ENCODE data around the gene SBSN. TPM values are rescaled to one million over a fixed set of nuclear protein-coding genes. Genes with fewer than 3 reads are reported as not detected.

Gene SBSN
- total RNA-seq, 1 donor: 4.7 TPM

GRCh38 chr19:35534803-35535480, 6.8 kb upstream of the SBSN start:
- Histone ChIP-seq H3K9me3 (ENCODE audit: low read depth, low read length) (no peaks in the 10 kb centered on the region), H3K27ac (ENCODE audit: low read depth, low read length) (no peak overlapping the region), H3K4me1 (ENCODE audit: insufficient read depth, low read length) (peaks cover 4% of the 10 kb centered on the region), H3K4me3 (ENCODE audit: insufficient read depth, low read length) (no peak overlapping the region), H4K20me1 (ENCODE audit: insufficient read depth, low read length) (no peaks in the 10 kb centered on the region), H3K36me3 (ENCODE audit: insufficient read depth, low read length) (no peaks in the 10 kb centered on the region), H2AFZ (ENCODE audit: low read length) (no peak overlapping the region), H3K27me3 (ENCODE audit: insufficient read depth, low read length) (peaks cover 10% of the 10 kb centered on the region), H3K79me2 (ENCODE audit: insufficient read depth, low read length) (no peaks in the 10 kb centered on the region), H3K4me2 (ENCODE audit: insufficient read depth, low read length) (no peak overlapping the region)
- DNase-seq (ENCODE audit: insufficient read length, low spot score, missing footprints): peak; percentile 74
- TF ChIP-seq, protein P1, sequence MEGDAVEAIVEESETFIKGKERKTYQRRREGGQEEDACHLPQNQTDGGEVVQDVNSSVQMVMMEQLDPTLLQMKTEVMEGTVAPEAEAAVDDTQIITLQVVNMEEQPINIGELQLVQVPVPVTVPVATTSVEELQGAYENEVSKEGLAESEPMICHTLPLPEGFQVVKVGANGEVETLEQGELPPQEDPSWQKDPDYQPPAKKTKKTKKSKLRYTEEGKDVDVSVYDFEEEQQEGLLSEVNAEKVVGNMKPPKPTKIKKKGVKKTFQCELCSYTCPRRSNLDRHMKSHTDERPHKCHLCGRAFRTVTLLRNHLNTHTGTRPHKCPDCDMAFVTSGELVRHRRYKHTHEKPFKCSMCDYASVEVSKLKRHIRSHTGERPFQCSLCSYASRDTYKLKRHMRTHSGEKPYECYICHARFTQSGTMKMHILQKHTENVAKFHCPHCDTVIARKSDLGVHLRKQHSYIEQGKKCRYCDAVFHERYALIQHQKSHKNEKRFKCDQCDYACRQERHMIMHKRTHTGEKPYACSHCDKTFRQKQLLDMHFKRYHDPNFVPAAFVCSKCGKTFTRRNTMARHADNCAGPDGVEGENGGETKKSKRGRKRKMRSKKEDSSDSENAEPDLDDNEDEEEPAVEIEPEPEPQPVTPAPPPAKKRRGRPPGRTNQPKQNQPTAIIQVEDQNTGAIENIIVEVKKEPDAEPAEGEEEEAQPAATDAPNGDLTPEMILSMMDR (IDR thresholded peaks at IDR 0.05; ENCODE audit: extremely low read depth, low read depth, low read length): no peak

DNA sequence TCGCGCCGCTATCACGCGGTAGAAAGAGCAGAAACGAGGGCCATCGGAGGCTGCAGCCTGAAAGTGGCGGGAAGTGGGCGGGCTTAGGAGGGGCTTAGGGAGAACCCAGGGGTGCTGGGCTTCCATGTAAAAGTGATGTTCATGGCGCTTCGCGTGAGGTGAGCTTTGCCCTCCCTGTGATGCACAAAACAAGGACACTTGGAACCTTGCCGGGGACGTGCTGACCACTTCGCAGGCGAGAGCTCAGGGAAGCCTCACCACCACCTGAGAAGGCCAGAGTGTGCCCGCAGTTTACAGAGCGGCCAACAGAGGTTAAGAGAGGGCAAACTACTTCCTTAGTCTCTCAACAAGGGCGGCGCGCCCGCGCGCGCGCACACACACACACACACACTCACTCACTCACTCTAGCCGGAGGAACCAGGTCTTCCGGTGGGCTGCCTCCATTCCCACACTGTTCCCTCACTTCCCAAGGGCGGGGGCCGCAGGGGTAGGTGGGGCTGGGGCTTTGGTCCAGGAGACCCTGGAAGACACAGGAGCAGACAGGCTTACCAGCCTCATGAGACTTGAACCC, 5.8 kb upstream of the SBSN start:
- H3K27me3 ChIP-seq (ENCODE audit: insufficient read depth, low read length): peaks cover 10% of the 10 kb centered on the region
- peak overlapping the region; percentile 39 for H3K4me3 ChIP-seq (ENCODE audit: insufficient read depth, low read length)
- peak overlapping the region; percentile 47 for H2AFZ ChIP-seq (ENCODE audit: low read length)
- H3K36me3 ChIP-seq (ENCODE audit: insufficient read depth, low read length): no peaks in the 10 kb centered on the region
- no peaks in the 10 kb centered on the region for H4K20me1 ChIP-seq (ENCODE audit: insufficient read depth, low read length)
- H3K27ac ChIP-seq (ENCODE audit: low read depth, low read length): no peak overlapping the region
- peak; percentile 77 for DNase-seq (ENCODE audit: insufficient read length, low spot score, missing footprints)
- no peaks in the 10 kb centered on the region for H3K79me2 ChIP-seq (ENCODE audit: insufficient read depth, low read length)
- peaks cover 4% of the 10 kb centered on the region for H3K4me1 ChIP-seq (ENCODE audit: insufficient read depth, low read length)
- peak overlapping the region; percentile 60 for H3K4me2 ChIP-seq (ENCODE audit: insufficient read depth, low read length)
- TF ChIP-seq, protein P1 (IDR thresholded peaks at IDR 0.05; ENCODE audit: extremely low read depth, low read depth, low read length): no peak
- H3K9me3 ChIP-seq (ENCODE audit: low read depth, low read length): no peaks in the 10 kb centered on the region

GRCh38 chr19:35533201-35533821, 5.2 kb upstream of the SBSN start, which contains the start of gene GAPDHS:
TSS of gene GAPDHS (plus strand) at chr19:35533456. CDS start at chr19:35533528, 72 bp downstream.
- Histone ChIP-seq H3K4me3 (ENCODE audit: insufficient read depth, low read length) (peak within 1 kb of the TSS; percentile 39), H3K27me3 (ENCODE audit: insufficient read depth, low read length) (peaks cover 10% of the 10 kb centered on the region), H4K20me1 (ENCODE audit: insufficient read depth, low read length) (no peaks in the 10 kb centered on the region), H3K9me3 (ENCODE audit: low read depth, low read length) (no peaks in the 10 kb centered on the region), H3K79me2 (ENCODE audit: insufficient read depth, low read length) (no peaks in the 10 kb centered on the region), H2AFZ (ENCODE audit: low read length) (peak within 1 kb of the TSS; percentile 47), H3K4me2 (ENCODE audit: insufficient read depth, low read length) (peak within 1 kb of the TSS; percentile 60), H3K4me1 (ENCODE audit: insufficient read depth, low read length) (peaks cover 6% of the 10 kb centered on the region), H3K36me3 (ENCODE audit: insufficient read depth, low read length) (no peaks in the 10 kb centered on the region), H3K27ac (ENCODE audit: low read depth, low read length) (no peak within 1 kb of the TSS)
- DNase-seq (ENCODE audit: insufficient read length, low spot score, missing footprints): peak; percentile 73
- TF ChIP-seq, protein P1 (IDR thresholded peaks at IDR 0.05; ENCODE audit: extremely low read depth, low read depth, low read length): no peak

DNA sequence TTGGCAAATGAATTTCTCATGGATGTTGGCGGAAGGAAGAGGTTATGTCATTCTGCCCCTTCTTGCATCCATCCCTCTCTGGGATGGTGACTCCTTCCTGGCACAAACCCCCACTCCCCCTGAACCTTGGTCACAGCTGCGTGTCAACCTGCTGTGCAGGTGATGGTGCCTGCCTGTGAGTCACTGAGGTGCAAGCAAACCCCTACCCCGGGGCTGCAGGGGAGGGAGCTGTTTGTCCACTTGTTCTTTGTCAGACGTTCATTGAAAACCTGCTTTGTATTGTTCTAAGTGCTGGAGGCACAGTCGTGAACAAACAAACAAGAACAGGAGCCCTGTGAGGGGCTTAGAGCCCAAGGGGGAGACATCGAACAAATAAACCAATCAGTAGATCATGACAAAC, 3.2 kb upstream of the SBSN start:
- H3K36me3 ChIP-seq (ENCODE audit: insufficient read depth, low read length): no peaks in the 10 kb centered on the region
- no peak overlapping the region for H3K4me2 ChIP-seq (ENCODE audit: insufficient read depth, low read length)
- DNase-seq (ENCODE audit: insufficient read length, low spot score, missing footprints): peak; percentile 39
- H3K79me2 ChIP-seq (ENCODE audit: insufficient read depth, low read length): no peaks in the 10 kb centered on the region
- H3K4me3 ChIP-seq (ENCODE audit: insufficient read depth, low read length): no peak overlapping the region
- peaks cover 10% of the 10 kb centered on the region for H3K27me3 ChIP-seq (ENCODE audit: insufficient read depth, low read length)
- H3K9me3 ChIP-seq (ENCODE audit: low read depth, low read length): no peaks in the 10 kb centered on the region
- TF ChIP-seq, protein P1 (IDR thresholded peaks at IDR 0.05; ENCODE audit: extremely low read depth, low read depth, low read length): no peak
- H3K27ac ChIP-seq (ENCODE audit: low read depth, low read length): no peak overlapping the region
- H2AFZ ChIP-seq (ENCODE audit: low read length): no peak overlapping the region
- H3K4me1 ChIP-seq (ENCODE audit: insufficient read depth, low read length): peaks cover 13% of the 10 kb centered on the region
- H4K20me1 ChIP-seq (ENCODE audit: insufficient read depth, low read length): no peaks in the 10 kb centered on the region

Data from osteoblast (primary cell).